Endothelial cell of umbilical vein (primary cell): ENCODE measurements around the gene VEGFA. TPM values are rescaled to one million over a fixed set of nuclear protein-coding genes. Genes with fewer than 3 reads are reported as not detected.

Source experiments
- Bru-seq: library from RNA; stranded (reverse); fragments of 400-500 nt; gene quantifications from one replicate; lab custom pipeline; 2021; lab: Mats Ljungman, UMichigan
- BruChase-seq, 2 experiments: library from RNA; stranded (reverse); fragments of 400-500 nt; gene quantifications; one replicate each; lab custom pipeline; 2021; lab: Mats Ljungman, UMichigan
- BruUV-seq: library from RNA; stranded (reverse); fragments of 400-500 nt; replicated peaks from 2 replicates; lab custom pipeline; 2021; lab: Mats Ljungman, UMichigan
- CTCF ChIA-PET: fragments of 300-600, 350-600 bp; sonication (Branson Sonifier 250); formaldehyde crosslinking; loops from one replicate; lab custom pipeline; 2021; ENCODE audit warnings: antibody characterized with exemption, inconsistent platforms; lab: Charles Lee
- POLR2A ChIA-PET: fragments of 300-600, 350-600 bp; sonication (Branson Sonifier 250); formaldehyde crosslinking; loops from one replicate; lab custom pipeline; 2021; ENCODE audit warnings: antibody characterized with exemption, inconsistent platforms; lab: Charles Lee
- DNase-seq: peaks from one replicate; pipeline ENCODE4 v3.0.0-alpha.2; 2011; ENCODE audit warnings: low read depth, low spot score
- FAIRE-seq: peaks from 2 replicates; lab custom pipeline; 2011; peaks lifted over from hg19 to GRCh38; lab: Jason Lieb, UNC
- H2AFZ ChIP-seq: 2 replicates; pipeline ENCODE4 v1.6.0; 2012; ENCODE audit warnings: low read depth, low read length, control low read depth, inconsistent platforms
- H3K27ac ChIP-seq: 2 replicates; pipeline ENCODE4 v1.5.1; 2011; ENCODE audit warnings: low read depth, mild to moderate bottlenecking, control low read depth, low read length, moderate library complexity; ENCODE audit not compliant: insufficient read depth
- H3K27me3 ChIP-seq, 2 experiments: 2 replicates each; pipeline versions ENCODE4 v1.6.0 to v1.6.1; 2011; ENCODE audit warnings: low read length in 2 of 2, mixed read lengths in 1 of 2; ENCODE audit not compliant: control insufficient read depth in 2 of 2, insufficient read depth in 2 of 2
- H3K36me3 ChIP-seq, 2 experiments: 2 replicates in 1 of 2; 3 replicates in 1 of 2; pipeline ENCODE4 v1.5.1; 2011; ENCODE audit warnings: low read length in 2 of 2, mild to moderate bottlenecking in 1 of 2, moderate library complexity in 1 of 2; ENCODE audit not compliant: control insufficient read depth in 2 of 2, insufficient read depth in 2 of 2; ENCODE audit errors: extremely low read depth in 1 of 2
- H3K4me1 ChIP-seq: 3 replicates; pipeline ENCODE4 v1.5.1; 2011; ENCODE audit warnings: mild to moderate bottlenecking, low read length; ENCODE audit not compliant: control insufficient read depth, insufficient read depth; ENCODE audit errors: extremely low read depth
- H3K4me2 ChIP-seq: 2 replicates; pipeline ENCODE4 v1.6.1; 2011; ENCODE audit warnings: low read length, control low read depth, mixed read lengths; ENCODE audit not compliant: insufficient read depth
- H3K4me3 ChIP-seq, 3 experiments: fragments of 200-600 bp in 1 of 3; sonication (generic), shearing (Covaris generic) in 1 of 3; replicated peaks in 1 of 3; 2 replicates each; pipeline ENCODE4 v1.5.1; 2011 to 2016; ENCODE audit warnings: control low read depth in 3 of 3, low read length in 3 of 3, mild to moderate bottlenecking in 2 of 3, inconsistent platforms in 1 of 3, low read depth in 1 of 3, moderate library complexity in 1 of 3; ENCODE audit not compliant: insufficient read depth in 1 of 3
- H3K79me2 ChIP-seq: 2 replicates; pipeline ENCODE4 v1.6.0; 2012; ENCODE audit warnings: low read length, inconsistent platforms; ENCODE audit not compliant: control insufficient read depth, insufficient read depth
- H3K9ac ChIP-seq: replicated peaks from 2 replicates; pipeline ENCODE3; 2011; ENCODE audit warnings: low read length, control low read depth; ENCODE audit not compliant: insufficient read depth; ENCODE audit errors: extremely low read depth
- H3K9me1 ChIP-seq: replicated peaks from 3 replicates; pipeline ENCODE4 v1.6.0; 2011; ENCODE audit warnings: mild to moderate bottlenecking, low read length; ENCODE audit not compliant: control insufficient read depth, insufficient read depth; ENCODE audit errors: extremely low read depth
- H3K9me3 ChIP-seq: replicated peaks from 2 replicates; pipeline ENCODE4 v1.5.1; 2012; ENCODE audit warnings: low read length, inconsistent platforms; ENCODE audit not compliant: control insufficient read depth, insufficient read depth
- H4K20me1 ChIP-seq: replicated peaks from 2 replicates; pipeline ENCODE3; 2011; ENCODE audit warnings: mild to moderate bottlenecking, low read length; ENCODE audit not compliant: control insufficient read depth, insufficient read depth; ENCODE audit errors: extremely low read depth
- CTCF ChIP-seq, 2 donors: IDR thresholded peaks; 1 replicate in 1 of 2; 2 replicates in 1 of 2; pipeline ENCODE4 v1.5.1; 2011; ENCODE audit warnings: low read length in 2 of 2, mild to moderate bottlenecking in 2 of 2, moderate library complexity in 2 of 2, control low read depth in 1 of 2, inconsistent platforms in 1 of 2, low read depth in 1 of 2; ENCODE audit not compliant: insufficient read depth in 1 of 2; ENCODE audit errors: extremely low read depth in 1 of 2
- FOS ChIP-seq: IDR thresholded peaks from 2 replicates; pipeline ENCODE4 v1.6.1; 2011; ENCODE audit warnings: mild to moderate bottlenecking, low read length, moderate library complexity, borderline replicate concordance; ENCODE audit not compliant: insufficient read depth
- JUN ChIP-seq: IDR thresholded peaks from 2 replicates; pipeline ENCODE4 v1.6.1; 2011; ENCODE audit warnings: borderline replicate concordance, low read depth; ENCODE audit not compliant: insufficient read length, insufficient read depth
- MAX ChIP-seq: IDR thresholded peaks from 2 replicates; pipeline ENCODE4 v1.6.1; 2011; ENCODE audit not compliant: insufficient read depth, insufficient read length
- POLR2A ChIP-seq: IDR thresholded peaks from 2 replicates; pipeline ENCODE4 v1.6.1; 2012; ENCODE audit warnings: low read depth, mild to moderate bottlenecking, control low read depth, low read length
- POLR2AphosphoS5 ChIP-seq: IDR thresholded peaks from 2 replicates; pipeline ENCODE4 v1.6.1; 2012; ENCODE audit warnings: low read depth, mild to moderate bottlenecking, control low read depth, low read length, moderate library complexity; ENCODE audit not compliant: insufficient read depth
- dilution Hi-C: fragments of 300-500 bp; cut with MboI; formaldehyde crosslinking; loops from one replicate; pipeline ENCODE4 v1.15.0; 2019; ENCODE audit warnings: low sequenced_read_pairs; ENCODE audit not compliant: extremely low pct_ligation_motif_present
- intact Hi-C: fragments of 100-400 bp; cut with micrococcal nuclease; formaldehyde crosslinking; loops from one replicate; pipeline ENCODE4 v1.10.0; 2022
- long read RNA-seq: library from polyadenylated mRNA; stranded (forward); transcript quantifications from one replicate; pipeline ENCODE4 v2.0.0, GENCODE V29; 2021
- polyA minus RNA-seq, 3 experiments: library from RNA; depleted of rRNA, polyadenylated mRNA; stranded (reverse); fragments of >200 nt; gene quantifications; 1 replicate in 1 of 3; 2 replicates in 2 of 3; pipeline ENCODE4 v1.2.3, GENCODE V29; 2011
- polyA plus RNA-seq, 4 experiments: library from polyadenylated mRNA; depleted of rRNA in 3 of 4; stranded (reverse) in 3 of 4; unstranded in 1 of 4; fragments of >200 nt; gene quantifications; 2 replicates each; pipeline versions ENCODE4 v1.2.1 to v1.2.3, GENCODE V29; 2011 to 2012; ENCODE audit warnings: missing spikeins in 1 of 4
- total RNA-seq: library from RNA; stranded (reverse); gene quantifications from 2 replicates; pipeline ENCODE4 v1.2.3, GENCODE V29; 2021

Gene VEGFA
- 16.6 and 18.1 TPM in 2 replicates for total RNA-seq
- polyA plus RNA-seq: 19.9 and 26.2 TPM in 2 replicates
- polyA plus RNA-seq (2011; cell fraction: cytosol; rRNA removed): 25.8 and 26.3 TPM in 2 replicates
- polyA plus RNA-seq (2011; cell fraction: nucleus; rRNA removed): 85.5 and 96.9 TPM in 2 replicates
- polyA plus RNA-seq (2012): 15.5 and 19.0 TPM in 2 replicates
- 44.6 and 71.9 TPM in 2 replicates for polyA minus RNA-seq
- 44.8 TPM for polyA minus RNA-seq (2011; cell fraction: cytosol; rRNA and poly(A)+ RNA removed)
- polyA minus RNA-seq (2011; cell fraction: nucleus; rRNA and poly(A)+ RNA removed): 16.2 and 21.6 TPM in 2 replicates
- percentile 51 among the genes with signal in this experiment for Bru-seq, nascent RNA
- percentile 61 among the genes with signal in this experiment for BruChase-seq, experiment 1, labeled RNA remaining after a 6-hour chase
- BruChase-seq, experiment 2, labeled RNA remaining after a 2-hour chase: percentile 55 among the genes with signal in this experiment
- long read RNA-seq, transcript VEGFA-227 (6 exons, 984 nt): major isoform, 9 of 20 reads
- long read RNA-seq, partial matches to known transcripts: 0 of 20 reads
- long read RNA-seq, other reads (novel, unspliced or antisense): 3 of 20 reads

- Histone ChIP-seq H3K9me3 (no peaks in the 10 kb centered on the region), H3K36me3 (no peaks in the 10 kb centered on the region), H3K9ac (peak within 1 kb of the TSS; percentile 90), H3K4me3 (peak within 1 kb of the TSS; percentile 75 to 86 (median 81)), H2AFZ (peak within 1 kb of the TSS; percentile 74), H3K79me2 (peaks cover 16% of the 10 kb centered on the region), H3K4me1 (peaks cover 17% of the 10 kb centered on the region), H3K27ac (peak within 1 kb of the TSS; percentile 71), H3K4me2 (peak within 1 kb of the TSS; percentile 85), H4K20me1 (no peaks in the 10 kb centered on the region), H3K27me3 (no peaks in the 10 kb centered on the region), H3K9me1 (no peaks in the 10 kb centered on the region)
- TF ChIP-seq JUN (no peak), POLR2A (peak; percentile 33), FOS (no peak), POLR2AphosphoS5 (peak; percentile 54), CTCF (IDR thresholded peaks at IDR 0.05; ENCODE audit: extremely low read depth in 1 of 2, insufficient read depth in 1 of 2, low read depth in 1 of 2, low read length in 2 of 2) (peak; percentile 96 to 98), MAX (no peak)
- no TSS peak for BruUV-seq
- FAIRE-seq (peak; percentile 93), DNase-seq (peak; percentile 86)
- intact Hi-C loops (loop anchor here (1.0 to 5.0 kb wide), 8 partner anchors 46 to 310 kb away; no protein-coding TSS in a partner anchor), dilution Hi-C loops (no loop called here)
- ChIA-PET POLR2A (interaction anchor here (0.8 to 1.6 kb wide), 5 partner anchors 24 to 311 kb away, joined by 3 to 4 read pairs (median 4); partner anchors contain the start of genes GTPBP2 and RSPH9), CTCF (interaction anchor here (0.6 to 4.6 kb wide), 46 partner anchors 9 to 423 kb away, joined by 3 to 245 read pairs (median 4); partner anchors contain the start of genes GTPBP2, MRPS18A and RSPH9)
Observed at GRCh38 chr6:43769526-43770371, at the start of gene VEGFA. TSS of gene VEGFA (plus strand) at chr6:43770211.
